Measurements from ENCODE around the gene OR12D1. TPM values are rescaled to one million over a fixed set of nuclear protein-coding genes. Genes with fewer than 3 reads are reported as not detected.

OR12D1 gene
- not detected for polyA plus RNA-seq
- long read RNA-seq, donor 1, result 0 reads
- long read RNA-seq, donor 2, result 0 reads
- long read RNA-seq, donor 3, result 0 reads
- long read RNA-seq, donor 4, result 0 reads
- long read RNA-seq, donor 5, result 0 reads
- long read RNA-seq, donor 6, result 0 reads
- long read RNA-seq, donor 7, result 0 reads
- long read RNA-seq, donor 8, result 0 reads
- long read RNA-seq, donor 9, result 0 reads
- long read RNA-seq, donor 10, result 0 reads

GRCh38 chr6:29414588-29414987, at the start of gene OR12D1:
TSS of gene OR12D1 (plus strand) at chr6:29414928.
- no peak for DNase-seq
- no peak for FAIRE-seq

DNA sequence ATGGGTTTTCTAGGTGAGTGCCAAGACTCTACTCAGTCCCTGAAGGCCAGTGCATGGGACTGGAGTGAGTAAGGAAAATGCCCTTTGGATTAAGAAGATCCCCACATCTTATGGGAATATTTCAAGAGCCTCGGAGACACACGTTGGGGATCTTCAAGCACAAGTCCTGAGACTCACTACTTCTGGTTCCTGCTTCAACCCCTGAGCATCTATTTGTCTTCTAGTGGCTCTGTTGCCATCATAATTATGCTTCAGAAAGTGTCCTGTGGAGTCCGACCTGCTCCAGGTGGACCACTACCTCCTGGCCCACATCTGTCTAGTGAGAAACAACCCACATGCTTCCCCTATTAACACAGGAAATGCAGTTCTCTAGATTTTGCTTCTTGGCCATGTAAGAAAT, 46.0 kb upstream of the OR12D1 start, which contains the start of gene OR5V1:
TSS of gene OR5V1 (minus strand) at position 101 of the 400 bp plus-strand sequence. CDS start 12,670 bp downstream, outside the sequence.
- FAIRE-seq (no peak), DNase-seq (no peak)
- no peaks in the 10 kb centered on the region for H3K27me3 ChIP-seq (ENCODE audit: control insufficient read depth in 3 of 3, insufficient read depth in 3 of 3, low read length in 3 of 3)
- no peaks in the 10 kb centered on the region for H3K9me3 ChIP-seq (ENCODE audit: control insufficient read depth in 2 of 2, insufficient read depth in 1 of 2, low read depth in 1 of 2, low read length in 1 of 2)
- 77 to 83% (median 78%) methylated on average over 3 of the region's 3 CpGs for WGBS, 3 donors
- no peaks in the 10 kb centered on the region for H3K36me3 ChIP-seq (ENCODE audit: control insufficient read depth in 3 of 3, insufficient read depth in 2 of 3, low read depth in 1 of 3, low read length in 3 of 3)
- H3K4me3 ChIP-seq (ENCODE audit: low read depth in 1 of 3, low read length in 3 of 3), result no peak within 1 kb of the TSS
- H3K4me1 ChIP-seq (ENCODE audit: control insufficient read depth in 3 of 3, insufficient read depth in 2 of 3, low read depth in 1 of 3, low read length in 2 of 3), result no peaks in the 10 kb centered on the region
- no peak within 1 kb of the TSS for H3K27ac ChIP-seq (ENCODE audit: low read depth in 1 of 3, low read length in 2 of 3)

More at GRCh38 chr6:29414588-29414987, at the start of gene OR12D1:
- no peak within 1 kb of the TSS for H3K4me3 ChIP-seq (ENCODE audit: low read depth in 1 of 3, low read length in 3 of 3)
- H3K9me3 ChIP-seq (ENCODE audit: control insufficient read depth in 2 of 2, insufficient read depth in 1 of 2, low read depth in 1 of 2, low read length in 1 of 2), result peaks cover 0 to 1% of the 10 kb centered on the region in 2 donors
- H3K36me3 ChIP-seq (ENCODE audit: control insufficient read depth in 3 of 3, insufficient read depth in 2 of 3, low read depth in 1 of 3, low read length in 3 of 3), result no peaks in the 10 kb centered on the region
- no peaks in the 10 kb centered on the region for H3K27me3 ChIP-seq (ENCODE audit: control insufficient read depth in 3 of 3, insufficient read depth in 3 of 3, low read length in 3 of 3)
- no peaks in the 10 kb centered on the region for H3K4me1 ChIP-seq (ENCODE audit: control insufficient read depth in 3 of 3, insufficient read depth in 2 of 3, low read depth in 1 of 3, low read length in 2 of 3)
- H3K27ac ChIP-seq (ENCODE audit: low read depth in 1 of 3, low read length in 2 of 3), result no peak within 1 kb of the TSS

GRCh38 chr6:29375191-29375590, 39.5 kb upstream of the OR12D1 start, which contains the start of gene OR12D3:
TSS of gene OR12D3 (minus strand) at chr6:29375291. CDS start at chr6:29375287, 4 bp downstream.
- no peak within 1 kb of the TSS for H3K4me3 ChIP-seq (ENCODE audit: low read depth in 1 of 3, low read length in 3 of 3)
- 89 to 95% (median 91%) methylated on average over 1 of the region's 1 CpG for WGBS, 3 donors
- no peak within 1 kb of the TSS for H3K27ac ChIP-seq (ENCODE audit: low read depth in 1 of 3, low read length in 2 of 3)
- H3K9me3 ChIP-seq (ENCODE audit: control insufficient read depth in 2 of 2, insufficient read depth in 1 of 2, low read depth in 1 of 2, low read length in 1 of 2), result no peaks in the 10 kb centered on the region
- no peaks in the 10 kb centered on the region for H3K36me3 ChIP-seq (ENCODE audit: control insufficient read depth in 3 of 3, insufficient read depth in 2 of 3, low read depth in 1 of 3, low read length in 3 of 3)
- H3K4me1 ChIP-seq (ENCODE audit: control insufficient read depth in 3 of 3, insufficient read depth in 2 of 3, low read depth in 1 of 3, low read length in 2 of 3), result no peaks in the 10 kb centered on the region
- no peaks in the 10 kb centered on the region for H3K27me3 ChIP-seq (ENCODE audit: control insufficient read depth in 3 of 3, insufficient read depth in 3 of 3, low read length in 3 of 3)
- DNase-seq (no peak), FAIRE-seq (no peak)

GRCh38 chr6:29376003-29376402, 38.7 kb upstream of the OR12D1 start:
- Histone ChIP-seq H3K4me1 (ENCODE audit: control insufficient read depth in 3 of 3, insufficient read depth in 2 of 3, low read depth in 1 of 3, low read length in 2 of 3) (no peaks in the 10 kb centered on the region), H3K4me3 (ENCODE audit: low read depth in 1 of 3, low read length in 3 of 3) (no peak overlapping the region), H3K27me3 (ENCODE audit: control insufficient read depth in 3 of 3, insufficient read depth in 3 of 3, low read length in 3 of 3) (no peaks in the 10 kb centered on the region), H3K9me3 (ENCODE audit: control insufficient read depth in 2 of 2, insufficient read depth in 1 of 2, low read depth in 1 of 2, low read length in 1 of 2) (no peaks in the 10 kb centered on the region), H3K36me3 (ENCODE audit: control insufficient read depth in 3 of 3, insufficient read depth in 2 of 3, low read depth in 1 of 3, low read length in 3 of 3) (no peaks in the 10 kb centered on the region), H3K27ac (ENCODE audit: low read depth in 1 of 3, low read length in 2 of 3) (no peak overlapping the region)
- DNase-seq, result no peak
- no peak for FAIRE-seq

DNA sequence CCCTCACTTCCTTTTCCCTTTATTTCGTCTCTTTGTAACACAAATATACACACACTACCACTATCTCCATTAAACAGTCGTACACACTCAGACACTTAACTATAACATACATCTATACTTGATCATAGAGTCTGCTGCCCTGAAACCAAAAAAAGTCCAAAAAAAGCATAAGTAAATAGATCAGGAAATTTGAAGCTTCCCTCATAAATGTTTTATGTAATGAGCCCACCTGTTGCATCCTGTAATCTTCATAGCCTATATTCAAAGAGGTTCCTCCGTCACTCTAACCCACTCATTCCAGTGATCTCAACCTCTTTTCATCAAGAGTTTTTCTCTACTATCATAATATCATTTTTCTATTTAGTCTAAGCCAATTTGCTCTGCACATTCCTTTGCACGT, 26.2 kb upstream of the OR12D1 start:
- no peaks in the 10 kb centered on the region for H3K27me3 ChIP-seq (ENCODE audit: control insufficient read depth in 3 of 3, insufficient read depth in 3 of 3, low read length in 3 of 3)
- H3K36me3 ChIP-seq (ENCODE audit: control insufficient read depth in 3 of 3, insufficient read depth in 2 of 3, low read depth in 1 of 3, low read length in 3 of 3), result no peaks in the 10 kb centered on the region
- no peak overlapping the region for H3K4me3 ChIP-seq (ENCODE audit: low read depth in 1 of 3, low read length in 3 of 3)
- FAIRE-seq (no peak), DNase-seq (no peak)
- WGBS, 3 donors, result 47 to 69% (median 57%) methylated on average over 4 of the region's 4 CpGs
- no peaks in the 10 kb centered on the region for H3K4me1 ChIP-seq (ENCODE audit: control insufficient read depth in 3 of 3, insufficient read depth in 2 of 3, low read depth in 1 of 3, low read length in 2 of 3)
- H3K27ac ChIP-seq (ENCODE audit: low read depth in 1 of 3, low read length in 2 of 3), result no peak overlapping the region
- no peaks in the 10 kb centered on the region for H3K9me3 ChIP-seq (ENCODE audit: control insufficient read depth in 2 of 2, insufficient read depth in 1 of 2, low read depth in 1 of 2, low read length in 1 of 2)

DNA sequence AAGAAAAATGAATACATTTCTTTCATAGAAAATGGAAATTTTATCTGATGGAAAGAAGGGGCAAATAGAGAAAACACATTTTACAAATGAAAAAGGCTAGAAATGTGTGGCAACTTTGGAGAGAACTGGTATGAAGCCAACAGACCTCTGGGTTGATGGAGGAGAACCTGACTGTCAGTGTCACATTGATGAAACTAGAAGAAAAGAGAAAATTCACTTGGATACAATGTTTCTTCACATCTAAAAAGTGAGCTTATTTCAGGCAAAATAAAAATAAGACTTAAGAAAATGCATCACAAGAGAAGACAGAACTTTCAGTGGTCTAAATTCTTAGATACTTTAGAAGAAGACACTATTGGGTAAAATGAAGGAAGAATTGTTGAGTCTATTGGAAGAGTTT, 19.4 kb upstream of the OR12D1 start, which contains the start of gene OR12D2:
TSS of gene OR12D2 (plus strand) at position 301 of the 400 bp plus-strand sequence. CDS start 1,069 bp downstream, outside the sequence.
- DNase-seq (no peak), FAIRE-seq (no peak)
- no peak within 1 kb of the TSS for H3K4me3 ChIP-seq (ENCODE audit: low read depth in 1 of 3, low read length in 3 of 3)

DNA sequence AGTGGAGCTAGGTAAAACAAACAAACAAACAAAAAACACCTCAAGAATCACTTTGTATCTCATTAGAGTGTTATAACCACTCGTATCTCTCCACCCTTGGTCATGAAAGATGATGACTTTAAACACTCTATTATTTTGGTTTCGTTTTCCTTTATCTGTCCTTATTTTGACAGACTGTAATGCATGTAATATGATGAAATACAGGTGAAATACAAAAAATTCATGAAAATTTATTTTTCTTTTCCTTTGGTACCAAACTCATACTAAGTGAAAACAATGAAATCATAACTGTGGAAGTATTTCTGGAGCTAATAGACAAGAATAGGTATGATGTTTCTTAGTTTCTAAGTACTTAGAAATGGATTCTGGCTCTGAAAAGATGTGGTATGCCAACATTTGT, 15.2 kb upstream of the OR12D1 start:
- Histone ChIP-seq H3K36me3 (ENCODE audit: control insufficient read depth in 3 of 3, insufficient read depth in 2 of 3, low read depth in 1 of 3, low read length in 3 of 3) (no peaks in the 10 kb centered on the region), H3K4me1 (ENCODE audit: control insufficient read depth in 3 of 3, insufficient read depth in 2 of 3, low read depth in 1 of 3, low read length in 2 of 3) (no peaks in the 10 kb centered on the region), H3K9me3 (ENCODE audit: control insufficient read depth in 2 of 2, insufficient read depth in 1 of 2, low read depth in 1 of 2, low read length in 1 of 2) (no peaks in the 10 kb centered on the region), H3K4me3 (ENCODE audit: low read depth in 1 of 3, low read length in 3 of 3) (no peak overlapping the region), H3K27ac (ENCODE audit: low read depth in 1 of 3, low read length in 2 of 3) (no peak overlapping the region), H3K27me3 (ENCODE audit: control insufficient read depth in 3 of 3, insufficient read depth in 3 of 3, low read length in 3 of 3) (no peaks in the 10 kb centered on the region)
- FAIRE-seq (no peak), DNase-seq (no peak)
- WGBS, 3 donors, result 42 to 55% (median 54%) methylated on average over 2 of the region's 2 CpGs

More for the DNA sequence above, 19.4 kb upstream of the OR12D1 start, which contains the start of gene OR12D2:
- Histone ChIP-seq H3K9me3 (ENCODE audit: control insufficient read depth in 2 of 2, insufficient read depth in 1 of 2, low read depth in 1 of 2, low read length in 1 of 2) (no peaks in the 10 kb centered on the region), H3K27me3 (ENCODE audit: control insufficient read depth in 3 of 3, insufficient read depth in 3 of 3, low read length in 3 of 3) (no peaks in the 10 kb centered on the region), H3K36me3 (ENCODE audit: control insufficient read depth in 3 of 3, insufficient read depth in 2 of 3, low read depth in 1 of 3, low read length in 3 of 3) (no peaks in the 10 kb centered on the region), H3K4me1 (ENCODE audit: control insufficient read depth in 3 of 3, insufficient read depth in 2 of 3, low read depth in 1 of 3, low read length in 2 of 3) (no peaks in the 10 kb centered on the region), H3K27ac (ENCODE audit: low read depth in 1 of 3, low read length in 2 of 3) (no peak within 1 kb of the TSS)

GRCh38 chr6:29403801-29404200, 10.9 kb upstream of the OR12D1 start:
- no peak for FAIRE-seq
- Histone ChIP-seq H3K4me3 (ENCODE audit: low read depth in 1 of 3, low read length in 3 of 3) (no peak overlapping the region), H3K9me3 (ENCODE audit: control insufficient read depth in 2 of 2, insufficient read depth in 1 of 2, low read depth in 1 of 2, low read length in 1 of 2) (no peaks in the 10 kb centered on the region), H3K4me1 (ENCODE audit: control insufficient read depth in 3 of 3, insufficient read depth in 2 of 3, low read depth in 1 of 3, low read length in 2 of 3) (no peaks in the 10 kb centered on the region), H3K27me3 (ENCODE audit: control insufficient read depth in 3 of 3, insufficient read depth in 3 of 3, low read length in 3 of 3) (no peaks in the 10 kb centered on the region), H3K27ac (ENCODE audit: low read depth in 1 of 3, low read length in 2 of 3) (no peak overlapping the region), H3K36me3 (ENCODE audit: control insufficient read depth in 3 of 3, insufficient read depth in 2 of 3, low read depth in 1 of 3, low read length in 3 of 3) (no peaks in the 10 kb centered on the region)
- whole genome bisulfite sequencing, 3 donors, result 50 to 81% (median 71%) methylated on average over 1 of the region's 1 CpG
- no peak for DNase-seq

GRCh38 chr6:29419516-29419915, 4.8 kb downstream of the OR12D1 start:
- Histone ChIP-seq H3K4me3 (ENCODE audit: low read depth in 1 of 3, low read length in 3 of 3) (no peak overlapping the region), H3K36me3 (ENCODE audit: control insufficient read depth in 3 of 3, insufficient read depth in 2 of 3, low read depth in 1 of 3, low read length in 3 of 3) (no peaks in the 10 kb centered on the region), H3K4me1 (ENCODE audit: control insufficient read depth in 3 of 3, insufficient read depth in 2 of 3, low read depth in 1 of 3, low read length in 2 of 3) (no peaks in the 10 kb centered on the region), H3K27me3 (ENCODE audit: control insufficient read depth in 3 of 3, insufficient read depth in 3 of 3, low read length in 3 of 3) (no peaks in the 10 kb centered on the region), H3K27ac (ENCODE audit: low read depth in 1 of 3, low read length in 2 of 3) (no peak overlapping the region), H3K9me3 (ENCODE audit: control insufficient read depth in 2 of 2, insufficient read depth in 1 of 2, low read depth in 1 of 2, low read length in 1 of 2) (no peaks in the 10 kb centered on the region)
- DNase-seq (no peak), FAIRE-seq (no peak)
- 64 to 80% (median 78%) methylated on average over 3 of the region's 3 CpGs for WGBS, 3 donors
